ENCODE data around the gene LUC7L.
"Not testable (repeated sequence)": the region's sequence is repeated elsewhere in the genome, so short reads cannot be mapped to it uniquely, and the experiment has no call there.

The LUC7L gene

DNA sequence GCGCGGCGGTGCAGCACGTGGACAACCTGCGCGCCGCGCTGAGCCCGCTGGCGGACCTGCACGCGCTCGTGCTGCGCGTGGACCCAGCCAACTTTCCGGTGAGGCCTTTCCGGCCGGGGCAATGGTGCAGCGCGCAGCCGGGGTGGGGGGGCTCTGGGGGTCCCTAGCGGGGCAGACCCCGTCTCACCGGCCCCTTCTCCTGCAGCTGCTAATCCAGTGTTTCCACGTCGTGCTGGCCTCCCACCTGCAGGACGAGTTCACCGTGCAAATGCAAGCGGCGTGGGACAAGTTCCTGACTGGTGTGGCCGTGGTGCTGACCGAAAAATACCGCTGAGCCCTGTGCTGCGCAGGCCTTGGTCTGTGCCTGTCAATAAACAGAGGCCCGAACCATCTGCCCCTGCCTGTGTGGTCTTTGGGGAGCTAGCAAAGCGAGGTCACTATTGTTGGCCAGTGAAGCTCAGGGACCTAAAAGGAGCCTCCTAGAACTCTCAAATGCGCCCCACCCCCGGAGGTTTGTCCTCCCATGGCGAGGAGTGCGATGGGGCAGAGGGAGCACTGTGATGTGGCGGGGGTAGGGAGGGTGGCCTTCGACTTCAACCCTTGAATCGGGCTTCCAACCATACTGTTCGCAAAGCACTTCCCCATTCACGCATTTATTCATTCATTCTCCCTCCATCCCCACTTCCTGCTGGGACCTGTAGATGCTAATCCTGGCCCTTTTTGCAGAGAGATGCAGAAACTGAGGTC, 62.7 kb downstream of the LUC7L start:
- TF ChIP-seq, protein P1, sequence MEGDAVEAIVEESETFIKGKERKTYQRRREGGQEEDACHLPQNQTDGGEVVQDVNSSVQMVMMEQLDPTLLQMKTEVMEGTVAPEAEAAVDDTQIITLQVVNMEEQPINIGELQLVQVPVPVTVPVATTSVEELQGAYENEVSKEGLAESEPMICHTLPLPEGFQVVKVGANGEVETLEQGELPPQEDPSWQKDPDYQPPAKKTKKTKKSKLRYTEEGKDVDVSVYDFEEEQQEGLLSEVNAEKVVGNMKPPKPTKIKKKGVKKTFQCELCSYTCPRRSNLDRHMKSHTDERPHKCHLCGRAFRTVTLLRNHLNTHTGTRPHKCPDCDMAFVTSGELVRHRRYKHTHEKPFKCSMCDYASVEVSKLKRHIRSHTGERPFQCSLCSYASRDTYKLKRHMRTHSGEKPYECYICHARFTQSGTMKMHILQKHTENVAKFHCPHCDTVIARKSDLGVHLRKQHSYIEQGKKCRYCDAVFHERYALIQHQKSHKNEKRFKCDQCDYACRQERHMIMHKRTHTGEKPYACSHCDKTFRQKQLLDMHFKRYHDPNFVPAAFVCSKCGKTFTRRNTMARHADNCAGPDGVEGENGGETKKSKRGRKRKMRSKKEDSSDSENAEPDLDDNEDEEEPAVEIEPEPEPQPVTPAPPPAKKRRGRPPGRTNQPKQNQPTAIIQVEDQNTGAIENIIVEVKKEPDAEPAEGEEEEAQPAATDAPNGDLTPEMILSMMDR (conservative IDR thresholded peaks at IDR 0.05): no peak
- peak overlapping the region; percentile 54; the same call in 1 of the 2 replicates for H3K27ac ChIP-seq

DNA sequence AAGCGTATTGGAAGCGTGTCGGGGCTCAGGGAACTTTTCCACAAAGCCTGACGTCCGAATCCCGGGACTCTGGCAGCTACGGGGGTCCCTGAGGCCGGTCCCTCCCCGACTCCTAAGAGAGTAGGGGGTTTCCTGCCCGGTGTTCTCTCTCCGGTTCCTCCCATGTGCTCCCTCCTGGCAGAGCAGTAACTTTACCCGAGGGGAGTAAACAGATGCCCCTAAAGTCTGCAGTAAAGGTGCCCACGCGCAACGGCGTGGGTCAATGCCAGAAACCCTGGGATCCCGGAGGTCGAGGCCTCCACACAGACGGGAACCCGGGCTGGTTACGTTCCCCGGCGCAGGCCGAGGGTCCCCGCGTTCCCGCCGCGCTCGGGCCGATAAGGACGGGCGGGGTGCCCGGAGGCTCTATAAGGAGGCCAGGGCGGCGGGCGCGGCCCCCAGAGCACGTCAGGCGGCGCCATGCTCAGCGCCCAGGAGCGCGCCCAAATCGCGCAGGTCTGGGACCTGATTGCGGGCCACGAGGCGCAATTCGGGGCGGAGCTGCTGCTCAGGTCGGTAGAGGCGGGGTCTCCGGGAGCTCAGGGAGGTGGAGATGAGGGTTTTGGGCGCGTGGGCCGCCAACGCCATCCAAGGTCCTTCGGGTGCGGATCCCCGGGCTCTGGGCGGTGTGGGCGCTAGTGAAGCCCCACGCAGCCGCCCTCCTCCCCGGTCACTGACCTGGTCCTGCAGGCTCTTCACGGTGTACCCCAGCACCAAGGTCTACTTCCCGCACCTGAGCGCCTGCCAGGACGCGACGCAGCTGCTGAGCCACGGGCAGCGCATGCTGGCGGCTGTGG, 63.5 kb downstream of the LUC7L start, which contains the start of gene HBM:
Gene HBM (plus strand): TSS at position 440 of the 836 bp plus-strand sequence. CDS start 20 bp downstream, at position 460.
- peak within 1 kb of the TSS; percentile 54; the same call in 1 of the 2 replicates for H3K27ac ChIP-seq
- TF ChIP-seq, protein P1 (conservative IDR thresholded peaks at IDR 0.05): no peak

DNA sequence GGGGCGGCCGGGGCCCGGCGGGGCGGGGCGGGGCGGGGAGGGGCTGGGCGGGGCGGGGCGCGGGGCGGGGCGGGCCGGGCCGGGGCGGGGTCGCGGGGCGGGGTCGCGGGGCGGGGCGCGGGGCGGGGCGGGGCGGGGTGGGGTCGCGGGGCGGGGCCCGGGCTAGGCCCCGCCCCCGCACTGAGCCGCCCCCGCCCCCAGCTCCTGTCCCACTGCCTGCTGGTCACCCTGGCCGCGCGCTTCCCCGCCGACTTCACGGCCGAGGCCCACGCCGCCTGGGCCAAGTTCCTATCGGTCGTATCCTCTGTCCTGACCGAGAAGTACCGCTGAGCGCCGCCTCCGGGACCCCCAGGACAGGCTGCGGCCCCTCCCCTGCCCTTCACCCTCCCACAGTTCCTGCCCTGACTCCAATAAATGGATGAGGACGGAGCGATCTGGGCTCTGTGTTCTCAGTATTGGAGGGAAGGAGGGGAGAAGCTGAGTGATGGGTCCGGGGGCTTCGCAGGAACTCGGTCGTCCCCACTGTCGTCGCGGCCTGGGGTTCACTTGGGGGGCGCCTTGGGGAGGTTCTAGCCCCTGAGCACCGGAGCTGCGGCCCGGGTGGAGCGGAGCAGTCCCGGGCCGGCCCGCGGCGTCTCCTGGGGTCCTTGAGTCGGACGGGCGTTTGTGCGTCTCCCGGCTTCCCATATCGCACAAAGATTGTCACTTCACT, 64.3 kb downstream of the LUC7L start:
- H3K27ac ChIP-seq: peak overlapping the region; percentile 54; the same call in 1 of the 2 replicates
- TF ChIP-seq, protein P1 (conservative IDR thresholded peaks at IDR 0.05): no peak

DNA sequence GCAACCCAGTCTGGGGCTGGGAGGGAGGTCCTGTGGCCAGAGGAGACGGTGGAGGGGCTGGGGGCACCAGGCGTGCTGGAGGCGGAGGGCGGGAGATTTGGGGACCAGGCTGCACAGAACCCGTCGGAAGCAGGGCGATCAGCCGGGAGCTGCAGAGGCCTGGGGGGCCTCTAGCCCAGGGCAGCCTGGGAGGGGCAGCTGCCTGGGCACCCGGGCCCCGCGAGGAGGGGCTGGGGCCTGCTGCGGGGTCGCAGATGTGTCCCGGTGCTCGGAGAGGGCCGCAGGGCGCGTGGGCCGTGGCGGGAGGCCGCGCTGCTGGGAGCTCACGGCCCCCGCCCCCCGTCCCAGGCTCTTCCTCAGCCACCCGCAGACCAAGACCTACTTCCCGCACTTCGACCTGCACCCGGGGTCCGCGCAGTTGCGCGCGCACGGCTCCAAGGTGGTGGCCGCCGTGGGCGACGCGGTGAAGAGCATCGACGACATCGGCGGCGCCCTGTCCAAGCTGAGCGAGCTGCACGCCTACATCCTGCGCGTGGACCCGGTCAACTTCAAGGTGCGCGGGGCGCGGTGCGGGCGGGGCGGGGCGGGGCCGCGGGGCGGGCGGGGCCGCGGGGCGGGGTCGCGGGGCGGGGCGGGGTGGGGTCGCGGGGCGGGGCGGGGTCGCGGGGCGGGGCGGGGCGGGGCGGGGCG, 65.0 kb downstream of the LUC7L start:
- H3K27ac ChIP-seq: not testable (repeated sequence)

DNA sequence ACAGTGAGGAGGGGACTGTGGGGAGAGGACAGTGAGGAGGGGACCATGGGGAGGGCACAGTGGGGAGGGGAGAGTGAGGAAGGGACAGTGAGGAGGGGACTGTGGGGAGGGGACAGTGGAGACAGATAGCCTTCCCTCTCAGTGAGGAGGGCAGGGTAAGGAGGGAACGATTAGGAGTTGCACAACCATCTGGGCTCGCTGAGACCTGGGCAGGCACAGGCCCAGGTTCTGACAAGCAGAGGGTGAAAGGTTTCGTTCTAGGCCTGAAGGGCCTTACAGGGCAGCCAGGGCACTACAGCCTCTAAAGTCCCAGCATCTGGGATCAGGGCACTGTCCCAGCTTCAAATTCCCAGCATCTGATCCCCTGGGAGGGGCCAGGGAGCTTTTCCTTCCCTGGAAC, 65.6 kb downstream of the LUC7L start:
- not testable (repeated sequence) for H3K27ac ChIP-seq

DNA sequence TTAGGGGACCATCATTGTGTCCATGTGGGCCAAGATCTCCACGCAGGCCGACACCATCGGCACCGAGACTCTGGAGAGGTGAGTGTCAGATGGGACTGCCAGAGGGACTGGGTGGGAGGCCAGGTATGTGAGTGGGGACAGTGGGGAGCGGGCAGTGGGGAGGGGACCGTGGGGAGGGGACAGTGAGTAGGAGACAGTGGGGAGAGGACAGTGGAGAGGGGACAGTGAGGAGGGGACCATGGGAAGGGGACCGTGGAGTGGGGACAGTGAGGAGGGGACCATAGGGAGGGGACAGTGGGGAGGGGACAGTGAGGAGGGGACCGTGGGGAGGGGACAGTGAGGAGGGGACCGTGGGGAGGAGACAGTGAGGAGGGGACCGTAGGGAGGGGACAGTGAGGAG, 66.1 kb downstream of the LUC7L start:
- H3K27ac ChIP-seq: not testable (repeated sequence)

DNA sequence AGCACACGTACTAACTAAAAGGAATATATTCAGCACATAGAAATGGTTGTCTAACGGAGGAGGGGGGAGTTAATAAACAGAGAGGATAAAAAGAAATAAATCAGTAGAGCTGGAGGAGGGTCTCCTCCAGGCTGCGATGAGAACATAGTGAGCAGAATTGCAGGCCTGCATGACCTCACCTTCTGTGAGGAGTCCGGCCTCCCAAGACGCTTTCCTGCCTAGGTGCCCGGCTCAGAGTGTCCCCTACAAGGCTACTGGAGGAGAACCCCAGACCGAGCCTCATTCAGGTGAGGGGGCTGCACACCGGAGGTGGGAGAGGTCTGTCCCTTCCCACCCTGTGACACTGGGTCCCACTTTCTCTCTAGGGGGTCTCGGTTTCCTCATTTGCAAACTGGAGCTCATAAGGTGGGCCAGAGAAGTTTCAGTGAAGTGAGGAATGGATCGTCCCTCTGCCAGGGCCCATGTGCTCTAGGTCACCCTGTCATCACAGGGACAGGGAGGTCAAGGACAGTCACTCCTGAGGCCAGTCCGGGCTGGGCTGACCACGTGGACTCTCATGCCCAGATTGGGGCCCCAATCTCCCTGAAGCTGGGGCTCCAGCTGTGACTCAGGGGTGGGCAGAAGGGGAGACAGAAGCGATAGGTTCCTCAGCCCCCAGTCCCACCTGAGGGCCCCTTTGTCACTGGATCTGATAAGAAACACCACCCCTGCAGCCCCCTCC, 66.8 kb downstream of the LUC7L start:
- TF ChIP-seq, protein P1 (conservative IDR thresholded peaks at IDR 0.05): no peak
- H3K27ac ChIP-seq: no peak overlapping the region

DNA sequence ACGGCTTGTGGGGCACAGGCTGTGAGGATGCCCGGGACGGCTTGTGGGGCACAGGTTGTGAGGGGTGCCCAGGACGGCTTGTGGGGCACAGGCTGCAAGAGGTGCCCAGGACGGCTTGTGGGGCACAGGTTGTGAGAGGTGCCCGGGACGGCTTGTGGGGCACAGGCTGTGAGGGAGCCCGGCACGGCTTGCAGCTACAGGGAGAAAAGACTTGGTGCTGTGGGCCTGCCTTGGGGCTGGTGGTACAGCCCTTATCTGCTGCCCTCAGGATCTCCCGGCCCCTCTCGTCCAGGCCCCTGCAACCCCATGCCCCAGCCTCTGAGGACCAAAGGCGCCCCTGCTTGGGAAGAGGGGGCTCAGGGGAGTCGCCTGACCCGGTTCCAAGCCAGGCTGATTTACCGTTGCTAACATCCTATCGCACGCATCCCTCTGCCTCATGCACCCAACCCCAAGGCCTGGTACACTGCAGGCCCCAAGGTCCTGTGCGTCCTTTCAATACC, 68.5 kb downstream of the LUC7L start:
- no peak overlapping the region for H3K27ac ChIP-seq
- TF ChIP-seq, protein P1 (conservative IDR thresholded peaks at IDR 0.05): no peak

DNA sequence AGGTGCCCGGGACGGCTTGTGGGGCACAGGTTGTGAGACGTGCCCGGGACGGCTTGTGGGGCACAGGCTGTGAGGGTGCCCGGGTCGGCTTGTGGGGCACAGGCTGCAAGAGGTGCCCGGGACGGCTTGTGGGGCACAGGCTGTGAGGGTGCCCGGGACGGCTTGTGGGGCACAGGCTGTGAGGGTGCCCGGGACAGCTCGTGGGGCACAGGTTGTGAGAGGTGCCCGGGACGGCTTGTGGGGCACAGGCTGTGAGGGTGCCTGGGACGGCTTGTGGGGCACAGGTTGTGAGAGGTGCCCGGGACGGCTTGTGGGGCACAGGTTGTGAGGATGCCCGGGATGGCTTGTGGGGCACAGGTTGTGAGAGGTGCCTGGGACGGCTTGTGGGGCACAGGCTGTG, 69.0 kb downstream of the LUC7L start:
- not testable (repeated sequence) for H3K27ac ChIP-seq
